NK-92 treated with Interleukin-12 subunit alpha and Interleukin-12 subunit beta, amount 100 ng/mL, for 24 hours (cell line): ENCODE results near the gene HSD11B1L.

Source experiments
- DNase-seq: peaks from one replicate; lab custom pipeline; 2025; lab: John Stamatoyannopoulos, UW

HSD11B1L gene

GRCh38 chr19:5666921-5667610 lies 13.8 kb upstream of the HSD11B1L start:
- no peak for DNase-seq

- no peak for DNase-seq
Measured at GRCh38 chr19:5667751-5668271, 13.0 kb upstream of the HSD11B1L start.

GRCh38 chr19:5669212-5669611 lies 11.6 kb upstream of the HSD11B1L start:
- no peak for DNase-seq

- DNase-seq: no peak
Measured at GRCh38 chr19:5671600-5671999, 9.2 kb upstream of the HSD11B1L start.

GRCh38 chr19:5672708-5673459 lies 7.9 kb upstream of the HSD11B1L start:
- DNase-seq: no peak

GRCh38 chr19:5673752-5674151 lies 7.1 kb upstream of the HSD11B1L start:
- DNase-seq: no peak

GRCh38 chr19:5674714-5675113 lies 6.1 kb upstream of the HSD11B1L start:
- no peak for DNase-seq

GRCh38 chr19:5676105-5676771 lies 4.6 kb upstream of the HSD11B1L start:
- no peak for DNase-seq

GRCh38 chr19:5676772-5677105 lies 4.1 kb upstream of the HSD11B1L start:
- DNase-seq: no peak

GRCh38 chr19:5677136-5677535 lies 3.7 kb upstream of the HSD11B1L start:
- DNase-seq: no peak

- DNase-seq: no peak
Measured at GRCh38 chr19:5677580-5677979, 3.2 kb upstream of the HSD11B1L start.

GRCh38 chr19:5678071-5678718 lies 2.6 kb upstream of the HSD11B1L start:
- no peak for DNase-seq

GRCh38 chr19:5679289-5680083 lies 1.3 kb upstream of the HSD11B1L start:
- no peak for DNase-seq

- DNase-seq: no peak
Measured at GRCh38 chr19:5680084-5680436, 767 bp upstream of the HSD11B1L start.

- no peak for DNase-seq
Measured at GRCh38 chr19:5681391-5682106, 722 bp downstream of the HSD11B1L start.

- no peak for DNase-seq
Measured at GRCh38 chr19:5682107-5682482, 1.3 kb downstream of the HSD11B1L start.

GRCh38 chr19:5683177-5683886 lies 2.5 kb downstream of the HSD11B1L start:
- no peak for DNase-seq

GRCh38 chr19:5684694-5685430 lies 4.0 kb downstream of the HSD11B1L start:
- DNase-seq: no peak

- no peak for DNase-seq
Measured at GRCh38 chr19:5686326-5686646, 5.5 kb downstream of the HSD11B1L start.
